Measurements from ENCODE around the gene SPATA17.

Gene SPATA17

GRCh38 chr1:217642455-217642854, 11.3 kb downstream of the SPATA17 start:
- TF ChIP-seq, protein P1, sequence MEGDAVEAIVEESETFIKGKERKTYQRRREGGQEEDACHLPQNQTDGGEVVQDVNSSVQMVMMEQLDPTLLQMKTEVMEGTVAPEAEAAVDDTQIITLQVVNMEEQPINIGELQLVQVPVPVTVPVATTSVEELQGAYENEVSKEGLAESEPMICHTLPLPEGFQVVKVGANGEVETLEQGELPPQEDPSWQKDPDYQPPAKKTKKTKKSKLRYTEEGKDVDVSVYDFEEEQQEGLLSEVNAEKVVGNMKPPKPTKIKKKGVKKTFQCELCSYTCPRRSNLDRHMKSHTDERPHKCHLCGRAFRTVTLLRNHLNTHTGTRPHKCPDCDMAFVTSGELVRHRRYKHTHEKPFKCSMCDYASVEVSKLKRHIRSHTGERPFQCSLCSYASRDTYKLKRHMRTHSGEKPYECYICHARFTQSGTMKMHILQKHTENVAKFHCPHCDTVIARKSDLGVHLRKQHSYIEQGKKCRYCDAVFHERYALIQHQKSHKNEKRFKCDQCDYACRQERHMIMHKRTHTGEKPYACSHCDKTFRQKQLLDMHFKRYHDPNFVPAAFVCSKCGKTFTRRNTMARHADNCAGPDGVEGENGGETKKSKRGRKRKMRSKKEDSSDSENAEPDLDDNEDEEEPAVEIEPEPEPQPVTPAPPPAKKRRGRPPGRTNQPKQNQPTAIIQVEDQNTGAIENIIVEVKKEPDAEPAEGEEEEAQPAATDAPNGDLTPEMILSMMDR (IDR thresholded peaks at IDR 0.05; ENCODE audit: low read depth, low read length) = no peak
- in situ Hi-C loops (cut with HindIII; ENCODE audit: low sequenced_read_pairs) = no loop called here

GRCh38 chr1:217647791-217648190, 16.6 kb downstream of the SPATA17 start:
- DNase-seq (ENCODE audit: low read depth, low spot score) = no peak
- in situ Hi-C loops (cut with HindIII; ENCODE audit: low sequenced_read_pairs) = no loop called here
- H3K4me3 ChIP-seq (ENCODE audit: low read depth, low read length) = no peak overlapping the region
- TF ChIP-seq, protein P1 (IDR thresholded peaks at IDR 0.05; ENCODE audit: low read depth, low read length) = no peak

More at GRCh38 chr1:217642455-217642854, 11.3 kb downstream of the SPATA17 start:
- no peak for DNase-seq (ENCODE audit: low read depth, low spot score)
- H3K4me3 ChIP-seq (ENCODE audit: low read depth, low read length) = no peak overlapping the region

DNA sequence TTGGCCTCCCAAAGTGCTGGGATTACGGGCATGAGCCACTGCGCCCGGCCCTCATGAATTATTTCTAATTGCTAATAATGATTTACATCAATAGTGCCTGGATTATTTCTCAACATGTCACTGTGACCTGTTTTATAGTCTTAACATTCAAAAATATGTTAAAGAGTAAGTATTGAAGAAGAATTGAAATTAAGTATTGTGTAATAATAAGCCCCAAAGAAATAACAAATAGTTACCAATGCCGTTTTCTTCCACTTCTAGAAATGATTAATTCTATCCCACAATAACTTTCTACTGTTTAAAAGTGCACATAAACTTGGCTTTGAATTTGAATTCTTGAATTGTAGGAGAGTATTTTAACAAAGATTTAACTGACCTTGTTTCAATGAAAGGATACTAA, 19.5 kb downstream of the SPATA17 start:
- no peak overlapping the region for H3K4me3 ChIP-seq (ENCODE audit: low read depth, low read length)
- TF ChIP-seq, protein P1 (IDR thresholded peaks at IDR 0.05; ENCODE audit: low read depth, low read length) = no peak
- DNase-seq (ENCODE audit: low read depth, low spot score) = no peak
- in situ Hi-C loops (cut with HindIII; ENCODE audit: low sequenced_read_pairs) = no loop called here

- DNase-seq (ENCODE audit: low read depth, low spot score) = peak; percentile 60
- TF ChIP-seq, protein P1 (IDR thresholded peaks at IDR 0.05; ENCODE audit: low read depth, low read length) = peak; percentile 53
- in situ Hi-C loops (cut with HindIII; ENCODE audit: low sequenced_read_pairs) = no loop called here
- no peak overlapping the region for H3K4me3 ChIP-seq (ENCODE audit: low read depth, low read length)
Measured at GRCh38 chr1:217660353-217661062, 29.4 kb downstream of the SPATA17 start.

- DNase-seq (ENCODE audit: low read depth, low spot score) = no peak
- TF ChIP-seq, protein P1 (IDR thresholded peaks at IDR 0.05; ENCODE audit: low read depth, low read length) = no peak
- H3K4me3 ChIP-seq (ENCODE audit: low read depth, low read length) = no peak overlapping the region
- in situ Hi-C loops (cut with HindIII; ENCODE audit: low sequenced_read_pairs) = no loop called here
Measured at GRCh38 chr1:217661407-217661806, 30.3 kb downstream of the SPATA17 start.

DNA sequence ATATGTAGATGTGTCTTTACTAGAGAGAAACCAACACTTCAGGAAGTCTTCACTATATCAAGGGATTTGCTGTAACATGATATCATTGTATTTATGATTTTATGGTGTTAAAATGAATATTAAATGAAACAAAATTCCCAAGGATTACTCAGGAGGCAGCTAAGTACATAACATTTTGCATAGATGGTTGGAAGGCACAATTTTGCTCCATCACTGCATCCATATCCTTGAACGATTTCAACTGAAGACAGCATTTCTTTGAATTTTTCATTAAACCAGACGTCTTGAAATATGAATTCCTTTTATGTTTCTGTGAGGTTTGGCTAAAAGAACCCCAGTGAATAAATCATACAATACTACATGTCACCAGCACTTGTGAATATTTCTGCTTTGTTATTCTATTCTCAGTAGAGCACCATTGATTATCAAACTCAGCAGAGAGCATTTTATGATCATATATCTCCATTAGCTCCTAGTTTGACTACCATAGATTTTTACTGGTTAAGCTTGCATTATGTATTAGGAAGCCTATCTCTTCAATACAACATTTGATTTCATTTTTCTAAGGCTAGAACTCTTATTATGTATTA, 37.3 kb downstream of the SPATA17 start:
- in situ Hi-C loops (cut with HindIII; ENCODE audit: low sequenced_read_pairs) = no loop called here
- TF ChIP-seq, protein P1 (IDR thresholded peaks at IDR 0.05; ENCODE audit: low read depth, low read length) = no peak
- H3K4me3 ChIP-seq (ENCODE audit: low read depth, low read length) = no peak overlapping the region
- no peak for DNase-seq (ENCODE audit: low read depth, low spot score)
